CD4-positive, alpha-beta T cell treated with Interleukin-6 at 100 ng/mL for 8 hours (primary cell): Measurements from ENCODE around the gene FJX1.
"Not testable (repeated sequence)": the region's sequence is repeated elsewhere in the genome, so short reads cannot be mapped to it uniquely, and the experiment has no call there.

Source experiments
- DNase-seq: peaks from one replicate; pipeline ENCODE4 v3.0.0-alpha.2; 2020; ENCODE audit warnings: mixed read lengths, low spot score

FJX1 gene

GRCh38 chr11:35632301-35632700 is 14.0 kb downstream of the FJX1 start:
- no peak for DNase-seq

DNA sequence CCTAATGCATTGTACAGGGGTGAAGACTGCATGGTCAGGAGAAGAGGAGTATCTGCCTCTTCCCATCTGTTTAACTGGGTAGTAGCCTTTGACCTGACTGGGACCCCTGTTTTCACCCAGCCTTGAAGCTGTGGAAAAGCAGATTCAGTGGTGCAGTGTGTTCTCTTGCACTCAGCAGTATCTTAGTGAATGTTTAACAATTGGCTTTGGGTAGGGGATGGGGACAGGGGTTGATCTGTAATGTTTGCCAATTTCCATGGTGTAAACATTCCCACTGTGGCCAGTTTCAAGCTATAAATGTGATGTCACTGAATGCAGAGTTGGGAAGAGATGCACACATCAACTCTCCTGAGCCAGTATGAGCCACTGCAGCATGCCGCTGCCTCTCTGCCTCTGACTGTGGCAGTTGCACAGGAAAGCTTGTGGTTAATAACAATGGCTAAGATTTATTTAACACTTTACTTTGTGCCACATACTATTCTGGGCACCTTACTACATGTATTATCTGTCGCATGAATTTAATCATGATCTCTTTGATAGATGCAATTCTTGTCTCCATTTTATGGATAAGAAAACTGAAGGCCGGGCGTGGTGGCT is 15.7 kb downstream of the FJX1 start:
- no peak for DNase-seq

DNA sequence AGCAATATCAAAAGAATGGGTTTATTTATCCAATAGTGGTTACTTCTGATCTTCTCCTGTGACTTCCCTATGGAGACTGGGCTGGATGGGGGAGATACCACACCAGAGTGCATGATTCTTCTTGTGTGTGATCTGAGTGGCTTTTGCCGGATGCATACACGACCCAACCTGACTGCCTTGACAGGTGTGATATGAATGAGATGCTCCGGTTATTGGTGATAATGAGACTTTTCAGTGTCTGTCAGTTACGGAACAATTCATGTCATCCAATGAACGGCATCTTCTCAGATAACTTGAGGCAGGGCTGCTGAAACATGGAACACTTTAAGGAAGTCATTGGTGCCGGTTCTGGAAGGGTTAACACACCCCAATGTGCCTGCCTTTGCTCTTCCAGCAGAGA is 17.7 kb downstream of the FJX1 start:
- no peak for DNase-seq

DNA sequence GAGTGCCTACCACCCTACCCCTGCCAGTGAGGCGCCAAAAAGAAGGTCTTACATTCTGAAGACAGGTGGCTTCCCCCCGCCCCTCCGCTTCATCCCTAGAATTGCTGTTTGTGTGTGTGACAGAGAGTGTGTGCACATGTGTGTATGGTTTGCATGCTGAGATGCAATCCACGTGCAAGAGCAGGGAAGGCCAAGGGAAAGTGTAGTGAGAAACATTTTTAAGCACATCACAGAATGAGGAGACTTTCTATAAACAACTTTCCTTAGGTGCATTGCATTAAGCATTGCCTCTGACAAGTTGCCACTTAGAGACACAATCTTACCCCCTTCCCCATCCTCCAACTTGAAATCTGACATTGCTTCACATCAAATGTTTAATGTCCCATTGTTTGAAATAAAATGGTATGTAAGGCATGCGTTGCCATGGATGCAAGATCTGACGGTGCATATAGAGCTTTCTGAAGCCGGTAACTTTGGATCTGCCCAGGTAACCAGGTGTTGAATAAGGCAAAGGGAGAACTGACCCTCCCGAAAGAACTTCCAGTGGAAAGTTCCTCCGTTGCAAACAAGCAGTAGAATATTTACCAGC is 21.4 kb downstream of the FJX1 start:
- no peak for DNase-seq

GRCh38 chr11:35641171-35641897 is 23.1 kb downstream of the FJX1 start:
- no peak for DNase-seq

DNA sequence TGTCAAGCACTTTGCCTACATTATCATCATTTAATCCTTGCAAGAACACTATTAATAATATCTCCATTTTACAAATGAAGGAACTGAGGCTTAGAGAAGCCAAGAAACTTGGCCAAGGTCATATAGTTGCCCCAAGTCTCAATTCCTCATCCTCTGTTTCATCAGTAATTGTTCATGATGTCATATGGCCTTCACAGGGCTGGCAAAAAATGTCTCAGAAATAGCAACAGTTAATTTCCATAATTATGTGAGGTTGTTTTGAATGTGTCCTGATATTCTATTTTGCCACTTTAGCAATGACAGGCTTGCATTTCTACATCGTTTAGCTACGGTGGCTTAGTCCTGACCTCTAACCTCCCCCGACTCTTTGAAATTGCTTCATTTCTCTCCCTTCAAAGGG is 23.7 kb downstream of the FJX1 start:
- no peak for DNase-seq

GRCh38 chr11:35647421-35648093 is 29.3 kb downstream of the FJX1 start:
- DNase-seq: no peak

DNA sequence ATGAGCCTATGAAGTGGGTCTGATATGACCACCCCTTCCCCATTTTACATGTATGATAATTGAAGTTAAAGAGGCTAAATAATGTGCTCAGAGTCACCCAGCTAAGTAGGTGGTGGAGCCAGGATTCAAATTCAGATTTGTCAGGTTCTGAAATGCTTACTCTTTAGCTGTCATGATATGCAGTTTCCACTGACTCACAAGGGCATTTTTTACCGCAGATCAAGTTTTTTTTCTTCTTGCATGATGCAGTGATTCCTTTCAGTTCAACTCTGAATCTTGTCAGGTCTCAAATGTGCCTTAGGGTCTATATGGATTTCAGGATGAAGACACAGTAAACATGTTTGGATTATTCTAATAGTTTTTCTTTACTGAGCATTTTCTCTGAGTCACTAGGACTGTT is 31.7 kb downstream of the FJX1 start:
- no peak for DNase-seq

- no peak for DNase-seq
Measured at GRCh38 chr11:35650467-35650866, 32.2 kb downstream of the FJX1 start.

GRCh38 chr11:35651263-35651662 is 33.0 kb downstream of the FJX1 start:
- no peak for DNase-seq

GRCh38 chr11:35652786-35653185 is 34.5 kb downstream of the FJX1 start:
- DNase-seq: not testable (repeated sequence)

DNA sequence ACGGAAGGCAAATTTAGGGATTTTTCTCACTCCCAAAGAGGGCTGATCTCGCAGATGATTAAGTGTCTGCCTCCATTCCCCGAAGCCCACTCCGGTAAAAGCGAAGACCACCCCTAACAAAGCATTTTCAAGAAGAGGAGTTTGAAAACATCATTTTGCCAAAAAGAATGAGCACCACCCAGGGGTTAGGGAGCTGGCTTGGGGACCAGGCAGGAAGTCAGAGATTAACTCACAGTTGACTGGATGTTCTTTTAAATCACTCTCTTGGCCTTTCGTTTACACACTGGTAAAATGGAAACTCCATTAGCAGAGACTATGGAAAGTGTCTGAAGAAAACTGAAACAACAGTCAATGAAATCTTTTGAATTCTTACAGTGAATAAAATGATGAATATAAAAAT is 36.5 kb downstream of the FJX1 start:
- DNase-seq: no peak

DNA sequence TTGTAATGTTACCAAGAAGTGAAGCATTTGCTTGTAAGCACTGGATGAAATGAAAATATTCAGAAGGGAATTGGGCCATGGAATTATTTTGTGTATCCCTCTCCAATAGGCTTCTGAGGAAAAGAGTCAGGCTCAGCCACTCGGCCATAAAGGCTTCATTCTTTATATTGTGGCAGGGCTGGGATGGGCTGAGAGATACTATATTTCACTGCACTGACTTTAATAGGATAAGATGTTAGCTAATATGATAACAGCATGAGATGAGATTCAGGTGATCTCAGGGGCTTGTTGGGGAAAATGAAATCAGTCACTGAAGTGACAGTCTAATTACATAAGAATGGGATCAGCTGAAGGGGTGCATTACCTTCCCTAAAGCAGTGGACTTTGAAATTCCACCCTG is 37.0 kb downstream of the FJX1 start:
- no peak for DNase-seq

- no peak for DNase-seq
Measured at GRCh38 chr11:35655856-35656255, 37.6 kb downstream of the FJX1 start.

GRCh38 chr11:35658020-35658948 is 40.0 kb downstream of the FJX1 start:
- no peak for DNase-seq

- no peak for DNase-seq
Measured at GRCh38 chr11:35661534-35661933, 43.3 kb downstream of the FJX1 start.

DNA sequence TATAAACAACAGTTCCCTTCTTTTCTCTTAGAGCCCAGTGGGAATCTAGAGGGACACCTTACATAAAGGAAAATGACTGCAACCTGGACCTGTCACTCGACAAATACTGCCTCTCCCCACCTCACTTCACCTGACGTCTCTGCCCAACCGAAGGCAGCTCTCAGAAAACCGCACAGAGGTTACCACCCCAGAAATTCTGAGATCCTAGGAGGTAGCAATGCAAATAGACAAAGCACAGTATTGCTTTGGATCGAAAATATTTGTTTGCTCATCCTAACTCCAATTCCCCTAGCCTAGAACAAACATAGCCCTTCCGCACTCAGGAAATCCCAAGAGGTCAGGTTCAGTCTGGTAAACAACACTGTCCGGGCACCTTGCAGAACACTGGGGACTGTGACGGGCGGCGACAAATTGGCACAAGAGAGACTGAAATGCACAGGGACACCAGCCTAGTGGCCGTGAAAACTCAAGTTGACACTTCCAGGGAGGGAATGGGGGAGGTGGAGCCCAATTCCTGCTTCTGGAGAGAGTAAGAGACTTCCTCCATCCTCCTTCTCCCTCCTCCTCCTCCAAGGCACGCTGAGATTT is 43.9 kb downstream of the FJX1 start:
- peak; percentile 6 for DNase-seq

- DNase-seq: peak; percentile 76
Measured at GRCh38 chr11:35662649-35663407, 44.6 kb downstream of the FJX1 start, which contains the start of gene TRIM44. Gene TRIM44 (plus strand): TSS chr11:35662775. CDS start chr11:35663112, 337 bp downstream.

GRCh38 chr11:35663408-35663702 is 45.1 kb downstream of the FJX1 start:
- no peak for DNase-seq

GRCh38 chr11:35664977-35665441 is 46.7 kb downstream of the FJX1 start:
- no peak for DNase-seq

DNA sequence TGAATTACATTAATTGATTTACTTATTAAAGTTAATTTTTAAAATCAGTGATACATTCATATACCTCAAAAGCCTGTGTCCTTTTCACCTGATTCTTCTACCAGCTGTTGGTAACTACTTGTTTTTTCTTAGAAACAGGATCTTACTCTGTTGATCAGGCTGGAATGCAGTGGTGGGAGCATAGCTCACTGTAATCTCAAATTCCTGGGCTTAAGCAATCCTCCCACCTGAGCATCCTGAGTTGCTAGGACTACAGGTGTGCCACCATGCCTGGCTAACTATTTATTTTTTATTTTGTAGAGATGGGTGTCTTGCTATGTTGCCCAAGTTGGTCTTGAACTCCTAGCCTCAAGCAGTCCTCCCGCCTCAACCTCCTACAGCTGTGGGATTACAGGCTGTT is 49.0 kb downstream of the FJX1 start:
- no peak for DNase-seq
